ENCODE results near the gene PCDHGB6.
A peak's percentile ranks its signal among the peaks of the same experiment; 100 is the strongest.

The PCDHGB6 gene

GRCh38 chr5:141439411-141440141 lies 31.8 kb downstream of the PCDHGB6 start:
- in situ Hi-C loops (cut with HindIII; ENCODE audit: low pct_unique_long_range_greater_than_20kb, low sequenced_read_pairs) = no loop called here

GRCh38 chr5:141440341-141440740 lies 32.5 kb downstream of the PCDHGB6 start:
- TF ChIP-seq JUND (IDR thresholded peaks at IDR 0.05; ENCODE audit: low read depth) = no peak
- in situ Hi-C loops (cut with HindIII; ENCODE audit: low pct_unique_long_range_greater_than_20kb, low sequenced_read_pairs) = no loop called here
- DNase-seq (ENCODE audit: low read depth in 1 of 2, low spot score in 1 of 2) = no peak

More at GRCh38 chr5:141439411-141440141, 31.8 kb downstream of the PCDHGB6 start:
- DNase-seq (ENCODE audit: low read depth in 1 of 2, low spot score in 1 of 2) = peak in 1 of 2 experiments; percentile 89
- TF ChIP-seq JUND (IDR thresholded peaks at IDR 0.05; ENCODE audit: low read depth) = no peak

- DNase-seq (ENCODE audit: low read depth in 1 of 2, low spot score in 1 of 2) = no peak
- in situ Hi-C loops (cut with HindIII; ENCODE audit: low pct_unique_long_range_greater_than_20kb, low sequenced_read_pairs) = no loop called here
- no peak for TF ChIP-seq JUND (IDR thresholded peaks at IDR 0.05; ENCODE audit: low read depth)
These were observed 33.9 kb downstream of the PCDHGB6 start for GRCh38 chr5:141441571-141442170.
